ENCODE data around the gene ITGBL1.

DNA sequence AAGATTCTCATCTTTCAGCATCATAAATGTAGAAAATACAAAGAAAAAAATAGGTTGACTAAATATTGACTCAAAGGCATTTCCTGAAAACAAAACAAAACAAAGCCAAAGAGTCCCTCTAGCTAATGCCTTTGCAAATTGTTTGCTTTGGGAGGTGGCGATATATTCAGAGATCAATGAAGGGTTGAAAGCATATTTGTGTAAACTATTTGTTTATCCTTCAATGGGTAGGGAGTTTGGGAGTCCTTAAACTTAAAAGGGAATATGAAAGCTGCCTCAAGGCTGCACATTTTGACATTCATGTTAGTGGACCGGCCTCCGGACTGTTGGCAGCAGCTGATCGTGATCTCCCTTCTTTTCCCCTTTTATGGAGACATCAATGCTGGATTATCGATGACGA is 257.5 kb downstream of the ITGBL1 start:
- TF ChIP-seq FOXJ3 (CRISPR knock-in tag; IDR thresholded peaks at IDR 0.05; ENCODE audit: borderline replicate concordance) (no peak), SMAD4 (CRISPR knock-in tag; IDR thresholded peaks at IDR 0.05) (no peak), NR3C1 (CRISPR knock-in tag; conservative IDR thresholded peaks at IDR 0.05; ENCODE audit: low read depth) (no peak), SMAD3 (CRISPR knock-in tag; IDR thresholded peaks at IDR 0.05; ENCODE audit: borderline replicate concordance) (no peak), JAZF1 (CRISPR knock-in tag; IDR thresholded peaks at IDR 0.05) (no peak), NFATC4 (CRISPR knock-in tag; IDR thresholded peaks at IDR 0.05) (no peak), RELA (CRISPR knock-in tag; IDR thresholded peaks at IDR 0.05; ENCODE audit: borderline replicate concordance) (no peak), CREM (CRISPR knock-in tag; IDR thresholded peaks at IDR 0.05) (no peak), ATF6 (CRISPR knock-in tag; IDR thresholded peaks at IDR 0.05) (no peak)
- TF ChIP-seq, protein P1, sequence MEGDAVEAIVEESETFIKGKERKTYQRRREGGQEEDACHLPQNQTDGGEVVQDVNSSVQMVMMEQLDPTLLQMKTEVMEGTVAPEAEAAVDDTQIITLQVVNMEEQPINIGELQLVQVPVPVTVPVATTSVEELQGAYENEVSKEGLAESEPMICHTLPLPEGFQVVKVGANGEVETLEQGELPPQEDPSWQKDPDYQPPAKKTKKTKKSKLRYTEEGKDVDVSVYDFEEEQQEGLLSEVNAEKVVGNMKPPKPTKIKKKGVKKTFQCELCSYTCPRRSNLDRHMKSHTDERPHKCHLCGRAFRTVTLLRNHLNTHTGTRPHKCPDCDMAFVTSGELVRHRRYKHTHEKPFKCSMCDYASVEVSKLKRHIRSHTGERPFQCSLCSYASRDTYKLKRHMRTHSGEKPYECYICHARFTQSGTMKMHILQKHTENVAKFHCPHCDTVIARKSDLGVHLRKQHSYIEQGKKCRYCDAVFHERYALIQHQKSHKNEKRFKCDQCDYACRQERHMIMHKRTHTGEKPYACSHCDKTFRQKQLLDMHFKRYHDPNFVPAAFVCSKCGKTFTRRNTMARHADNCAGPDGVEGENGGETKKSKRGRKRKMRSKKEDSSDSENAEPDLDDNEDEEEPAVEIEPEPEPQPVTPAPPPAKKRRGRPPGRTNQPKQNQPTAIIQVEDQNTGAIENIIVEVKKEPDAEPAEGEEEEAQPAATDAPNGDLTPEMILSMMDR (IDR thresholded peaks at IDR 0.05): no peak
- TF ChIP-seq, protein P2, sequence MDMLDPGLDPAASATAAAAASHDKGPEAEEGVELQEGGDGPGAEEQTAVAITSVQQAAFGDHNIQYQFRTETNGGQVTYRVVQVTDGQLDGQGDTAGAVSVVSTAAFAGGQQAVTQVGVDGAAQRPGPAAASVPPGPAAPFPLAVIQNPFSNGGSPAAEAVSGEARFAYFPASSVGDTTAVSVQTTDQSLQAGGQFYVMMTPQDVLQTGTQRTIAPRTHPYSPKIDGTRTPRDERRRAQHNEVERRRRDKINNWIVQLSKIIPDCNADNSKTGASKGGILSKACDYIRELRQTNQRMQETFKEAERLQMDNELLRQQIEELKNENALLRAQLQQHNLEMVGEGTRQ (CRISPR knock-in tag; IDR thresholded peaks at IDR 0.05): no peak
- TF ChIP-seq, protein P3, sequence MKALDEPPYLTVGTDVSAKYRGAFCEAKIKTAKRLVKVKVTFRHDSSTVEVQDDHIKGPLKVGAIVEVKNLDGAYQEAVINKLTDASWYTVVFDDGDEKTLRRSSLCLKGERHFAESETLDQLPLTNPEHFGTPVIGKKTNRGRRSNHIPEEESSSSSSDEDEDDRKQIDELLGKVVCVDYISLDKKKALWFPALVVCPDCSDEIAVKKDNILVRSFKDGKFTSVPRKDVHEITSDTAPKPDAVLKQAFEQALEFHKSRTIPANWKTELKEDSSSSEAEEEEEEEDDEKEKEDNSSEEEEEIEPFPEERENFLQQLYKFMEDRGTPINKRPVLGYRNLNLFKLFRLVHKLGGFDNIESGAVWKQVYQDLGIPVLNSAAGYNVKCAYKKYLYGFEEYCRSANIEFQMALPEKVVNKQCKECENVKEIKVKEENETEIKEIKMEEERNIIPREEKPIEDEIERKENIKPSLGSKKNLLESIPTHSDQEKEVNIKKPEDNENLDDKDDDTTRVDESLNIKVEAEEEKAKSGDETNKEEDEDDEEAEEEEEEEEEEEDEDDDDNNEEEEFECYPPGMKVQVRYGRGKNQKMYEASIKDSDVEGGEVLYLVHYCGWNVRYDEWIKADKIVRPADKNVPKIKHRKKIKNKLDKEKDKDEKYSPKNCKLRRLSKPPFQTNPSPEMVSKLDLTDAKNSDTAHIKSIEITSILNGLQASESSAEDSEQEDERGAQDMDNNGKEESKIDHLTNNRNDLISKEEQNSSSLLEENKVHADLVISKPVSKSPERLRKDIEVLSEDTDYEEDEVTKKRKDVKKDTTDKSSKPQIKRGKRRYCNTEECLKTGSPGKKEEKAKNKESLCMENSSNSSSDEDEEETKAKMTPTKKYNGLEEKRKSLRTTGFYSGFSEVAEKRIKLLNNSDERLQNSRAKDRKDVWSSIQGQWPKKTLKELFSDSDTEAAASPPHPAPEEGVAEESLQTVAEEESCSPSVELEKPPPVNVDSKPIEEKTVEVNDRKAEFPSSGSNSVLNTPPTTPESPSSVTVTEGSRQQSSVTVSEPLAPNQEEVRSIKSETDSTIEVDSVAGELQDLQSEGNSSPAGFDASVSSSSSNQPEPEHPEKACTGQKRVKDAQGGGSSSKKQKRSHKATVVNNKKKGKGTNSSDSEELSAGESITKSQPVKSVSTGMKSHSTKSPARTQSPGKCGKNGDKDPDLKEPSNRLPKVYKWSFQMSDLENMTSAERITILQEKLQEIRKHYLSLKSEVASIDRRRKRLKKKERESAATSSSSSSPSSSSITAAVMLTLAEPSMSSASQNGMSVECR (CRISPR knock-in tag; IDR thresholded peaks at IDR 0.05; ENCODE audit: borderline replicate concordance): no peak
